Left forelimb (tissue), 1 donor: ENCODE measurements around the gene COLGALT1.
A peak's percentile ranks its signal among the peaks of the same experiment; 100 is the strongest.
"Not testable (repeated sequence)": the region's sequence is repeated elsewhere in the genome, so short reads cannot be mapped to it uniquely, and the experiment has no call there.

ENCODE experiments used
- DNase-seq: peaks from one replicate; pipeline ENCODE4 v3.0.0-alpha.2; 2018; ENCODE audit warnings: low spot score

The COLGALT1 gene

GRCh38 chr19:17555480-17555928 is at the start of gene COLGALT1:
COLGALT1 (plus strand) TSS chr19:17555649; CDS start chr19:17555714, 65 bp downstream.
- peak; percentile 96 for DNase-seq

- no peak for DNase-seq
These were observed 48.7 kb upstream of the COLGALT1 start for GRCh38 chr19:17506745-17507144.

GRCh38 chr19:17508558-17508933 is 46.9 kb upstream of the COLGALT1 start:
- not testable (repeated sequence) for DNase-seq

GRCh38 chr19:17510220-17510993 is 45.0 kb upstream of the COLGALT1 start:
- no peak for DNase-seq

- DNase-seq, result peak; percentile 91
These were observed 43.5 kb upstream of the COLGALT1 start for GRCh38 chr19:17511724-17512573.

- DNase-seq, result no peak
These were observed 42.9 kb upstream of the COLGALT1 start for GRCh38 chr19:17512574-17512939.

- no peak for DNase-seq
These were observed 39.9 kb upstream of the COLGALT1 start for GRCh38 chr19:17515408-17516149.

- no peak for DNase-seq
These were observed 37.6 kb upstream of the COLGALT1 start for GRCh38 chr19:17517898-17518297.

- not testable (repeated sequence) for DNase-seq
These were observed 36.8 kb upstream of the COLGALT1 start for GRCh38 chr19:17518654-17519053.

- DNase-seq, result no peak
These were observed 35.5 kb upstream of the COLGALT1 start for GRCh38 chr19:17519967-17520366.

- no peak for DNase-seq
These were observed 34.6 kb upstream of the COLGALT1 start for GRCh38 chr19:17520865-17521264.

- DNase-seq, result no peak
These were observed 32.2 kb upstream of the COLGALT1 start for GRCh38 chr19:17522988-17523872.

GRCh38 chr19:17524651-17525050 is 30.8 kb upstream of the COLGALT1 start:
- no peak for DNase-seq

GRCh38 chr19:17525141-17525540 is 30.3 kb upstream of the COLGALT1 start:
- no peak for DNase-seq

- DNase-seq, result no peak
These were observed 28.5 kb upstream of the COLGALT1 start for GRCh38 chr19:17526922-17527321.

- no peak for DNase-seq
These were observed 28.1 kb upstream of the COLGALT1 start for GRCh38 chr19:17527326-17527725.

- DNase-seq, result no peak
These were observed 26.8 kb upstream of the COLGALT1 start for GRCh38 chr19:17528610-17529009.

GRCh38 chr19:17529239-17530158 is 25.9 kb upstream of the COLGALT1 start:
- DNase-seq, result no peak

- no peak for DNase-seq
These were observed 24.9 kb upstream of the COLGALT1 start for GRCh38 chr19:17530586-17530985.

- DNase-seq, result no peak
These were observed 23.3 kb upstream of the COLGALT1 start for GRCh38 chr19:17532116-17532515.
